ENCODE data around the gene GRIP1.

The GRIP1 gene

DNA sequence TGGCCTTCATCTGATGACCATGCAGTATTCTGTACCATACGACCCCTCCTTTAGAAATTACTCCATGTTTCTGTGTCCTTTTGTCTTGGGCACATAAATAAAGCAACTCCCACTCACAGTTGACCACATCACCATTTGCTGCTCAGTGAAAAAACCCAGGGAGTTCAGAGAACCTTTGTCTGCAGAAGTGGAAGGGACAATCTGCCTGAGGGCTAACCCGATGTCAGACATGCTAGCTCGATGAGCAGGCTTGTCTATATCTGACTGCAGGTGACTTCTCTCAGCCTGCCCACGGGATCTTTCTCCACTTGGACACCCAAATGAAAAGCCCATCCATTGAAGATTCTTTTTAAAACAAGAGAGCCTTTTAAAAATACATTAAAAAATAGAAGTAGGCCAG, 45.7 kb upstream of the GRIP1 start:
- Histone ChIP-seq H3K79me2 (ENCODE audit: low read length) (no peaks in the 10 kb centered on the region), H3K4me3 (ENCODE audit: low read length) (no peak overlapping the region), H3F3A (ENCODE audit: insufficient read depth, low read length) (no peaks in the 10 kb centered on the region), H3K36me3 (replicated peaks; ENCODE audit: insufficient read depth, low read length) (no peaks in the 10 kb centered on the region), H3K4me1 (ENCODE audit: low read length) (no peaks in the 10 kb centered on the region), H3K27me3 (replicated peaks; ENCODE audit: insufficient read depth, low read length) (no peaks in the 10 kb centered on the region), H3K9me2 (replicated peaks; ENCODE audit: insufficient read depth, low read length) (no peaks in the 10 kb centered on the region), H4K20me1 (ENCODE audit: insufficient read depth, low read length) (no peaks in the 10 kb centered on the region), H3K9me3 (replicated peaks; ENCODE audit: insufficient read depth, low read length) (no peaks in the 10 kb centered on the region), H3K9ac (ENCODE audit: low read length) (no peak overlapping the region), H2AFZ (ENCODE audit: low read length) (no peak overlapping the region), H3K27ac (ENCODE audit: low read length) (no peak overlapping the region), H3K4me2 (ENCODE audit: low read depth, low read length) (no peak overlapping the region)
- DNase-seq = no peak
- TF ChIP-seq, protein P1, sequence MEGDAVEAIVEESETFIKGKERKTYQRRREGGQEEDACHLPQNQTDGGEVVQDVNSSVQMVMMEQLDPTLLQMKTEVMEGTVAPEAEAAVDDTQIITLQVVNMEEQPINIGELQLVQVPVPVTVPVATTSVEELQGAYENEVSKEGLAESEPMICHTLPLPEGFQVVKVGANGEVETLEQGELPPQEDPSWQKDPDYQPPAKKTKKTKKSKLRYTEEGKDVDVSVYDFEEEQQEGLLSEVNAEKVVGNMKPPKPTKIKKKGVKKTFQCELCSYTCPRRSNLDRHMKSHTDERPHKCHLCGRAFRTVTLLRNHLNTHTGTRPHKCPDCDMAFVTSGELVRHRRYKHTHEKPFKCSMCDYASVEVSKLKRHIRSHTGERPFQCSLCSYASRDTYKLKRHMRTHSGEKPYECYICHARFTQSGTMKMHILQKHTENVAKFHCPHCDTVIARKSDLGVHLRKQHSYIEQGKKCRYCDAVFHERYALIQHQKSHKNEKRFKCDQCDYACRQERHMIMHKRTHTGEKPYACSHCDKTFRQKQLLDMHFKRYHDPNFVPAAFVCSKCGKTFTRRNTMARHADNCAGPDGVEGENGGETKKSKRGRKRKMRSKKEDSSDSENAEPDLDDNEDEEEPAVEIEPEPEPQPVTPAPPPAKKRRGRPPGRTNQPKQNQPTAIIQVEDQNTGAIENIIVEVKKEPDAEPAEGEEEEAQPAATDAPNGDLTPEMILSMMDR (IDR thresholded peaks at IDR 0.05; ENCODE audit: low read length) = no peak
- TF ChIP-seq EZH2 (optimal IDR thresholded peaks at IDR 0.05; ENCODE audit: low read depth, low read length) (no peak), EZH2phosphoT487 (IDR thresholded peaks at IDR 0.05; ENCODE audit: low read length) (no peak)

DNA sequence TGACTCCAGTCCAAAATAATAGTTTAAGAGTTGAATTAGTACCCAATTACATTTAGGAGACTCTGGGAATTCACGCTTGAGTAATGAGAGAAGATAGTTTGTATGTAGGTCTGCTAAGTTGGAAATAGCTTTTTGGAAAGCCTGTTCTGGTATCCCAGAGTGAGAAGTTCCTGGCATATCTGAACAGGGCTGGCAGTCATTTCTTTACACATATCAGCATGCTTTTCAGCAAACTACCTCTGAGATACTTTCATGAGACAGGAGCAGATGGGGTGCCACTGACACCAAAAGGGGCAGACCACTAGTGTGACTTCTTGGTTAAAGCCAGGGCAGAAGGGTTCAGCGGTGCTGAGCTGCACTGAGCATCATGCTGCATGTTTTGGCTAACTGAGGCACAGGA, 45.1 kb upstream of the GRIP1 start:
- Histone ChIP-seq H4K20me1 (ENCODE audit: insufficient read depth, low read length) (no peaks in the 10 kb centered on the region), H3K9me2 (replicated peaks; ENCODE audit: insufficient read depth, low read length) (no peaks in the 10 kb centered on the region), H3K9me3 (replicated peaks; ENCODE audit: insufficient read depth, low read length) (no peaks in the 10 kb centered on the region), H3K9ac (ENCODE audit: low read length) (no peak overlapping the region), H3K27ac (ENCODE audit: low read length) (no peak overlapping the region), H2AFZ (ENCODE audit: low read length) (no peak overlapping the region), H3F3A (ENCODE audit: insufficient read depth, low read length) (no peaks in the 10 kb centered on the region), H3K27me3 (replicated peaks; ENCODE audit: insufficient read depth, low read length) (no peaks in the 10 kb centered on the region), H3K36me3 (replicated peaks; ENCODE audit: insufficient read depth, low read length) (no peaks in the 10 kb centered on the region), H3K4me1 (ENCODE audit: low read length) (no peaks in the 10 kb centered on the region), H3K4me3 (ENCODE audit: low read length) (no peak overlapping the region), H3K4me2 (ENCODE audit: low read depth, low read length) (no peak overlapping the region), H3K79me2 (ENCODE audit: low read length) (no peaks in the 10 kb centered on the region)
- no peak for DNase-seq
- no peak for TF ChIP-seq EZH2 (optimal IDR thresholded peaks at IDR 0.05; ENCODE audit: low read depth, low read length)
- TF ChIP-seq, protein P1 (IDR thresholded peaks at IDR 0.05; ENCODE audit: low read length) = no peak
- no peak for TF ChIP-seq EZH2phosphoT487 (IDR thresholded peaks at IDR 0.05; ENCODE audit: low read length)

DNA sequence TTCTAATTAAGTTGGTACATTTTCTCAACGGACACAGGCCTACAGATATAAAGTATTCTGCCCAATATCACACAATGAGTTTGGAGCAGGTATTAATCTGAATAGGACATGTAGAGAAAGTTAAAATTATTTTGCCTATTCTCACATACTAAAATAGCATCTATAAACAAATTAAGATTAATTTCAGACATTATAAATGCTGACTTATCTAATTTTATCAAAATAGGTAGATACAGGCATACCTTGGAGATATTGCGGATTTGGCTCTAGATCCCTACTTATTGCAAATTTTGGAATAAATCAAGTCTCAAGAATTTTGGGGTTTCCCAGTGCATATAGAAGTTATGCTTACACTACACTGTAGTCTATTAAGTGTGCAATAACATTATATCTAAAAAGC, 41.0 kb upstream of the GRIP1 start:
- H3K27ac ChIP-seq (ENCODE audit: low read length) = no peak overlapping the region
- H2AFZ ChIP-seq (ENCODE audit: low read length) = no peak overlapping the region
- no peaks in the 10 kb centered on the region for H3F3A ChIP-seq (ENCODE audit: insufficient read depth, low read length)
- no peaks in the 10 kb centered on the region for H3K79me2 ChIP-seq (ENCODE audit: low read length)
- H3K9me3 ChIP-seq (replicated peaks; ENCODE audit: insufficient read depth, low read length) = no peaks in the 10 kb centered on the region
- no peak overlapping the region for H3K4me2 ChIP-seq (ENCODE audit: low read depth, low read length)
- peaks cover 7% of the 10 kb centered on the region for H3K4me1 ChIP-seq (ENCODE audit: low read length)
- no peak overlapping the region for H3K4me3 ChIP-seq (ENCODE audit: low read length)
- no peaks in the 10 kb centered on the region for H3K9me2 ChIP-seq (replicated peaks; ENCODE audit: insufficient read depth, low read length)
- no peaks in the 10 kb centered on the region for H3K36me3 ChIP-seq (replicated peaks; ENCODE audit: insufficient read depth, low read length)
- H3K27me3 ChIP-seq (replicated peaks; ENCODE audit: insufficient read depth, low read length) = no peaks in the 10 kb centered on the region
- H3K9ac ChIP-seq (ENCODE audit: low read length) = no peak overlapping the region
- DNase-seq = no peak
- H4K20me1 ChIP-seq (ENCODE audit: insufficient read depth, low read length) = no peaks in the 10 kb centered on the region
- TF ChIP-seq, protein P1 (IDR thresholded peaks at IDR 0.05; ENCODE audit: low read length) = no peak
